Measurements from ENCODE around the gene KCNIP2.

Gene KCNIP2

DNA sequence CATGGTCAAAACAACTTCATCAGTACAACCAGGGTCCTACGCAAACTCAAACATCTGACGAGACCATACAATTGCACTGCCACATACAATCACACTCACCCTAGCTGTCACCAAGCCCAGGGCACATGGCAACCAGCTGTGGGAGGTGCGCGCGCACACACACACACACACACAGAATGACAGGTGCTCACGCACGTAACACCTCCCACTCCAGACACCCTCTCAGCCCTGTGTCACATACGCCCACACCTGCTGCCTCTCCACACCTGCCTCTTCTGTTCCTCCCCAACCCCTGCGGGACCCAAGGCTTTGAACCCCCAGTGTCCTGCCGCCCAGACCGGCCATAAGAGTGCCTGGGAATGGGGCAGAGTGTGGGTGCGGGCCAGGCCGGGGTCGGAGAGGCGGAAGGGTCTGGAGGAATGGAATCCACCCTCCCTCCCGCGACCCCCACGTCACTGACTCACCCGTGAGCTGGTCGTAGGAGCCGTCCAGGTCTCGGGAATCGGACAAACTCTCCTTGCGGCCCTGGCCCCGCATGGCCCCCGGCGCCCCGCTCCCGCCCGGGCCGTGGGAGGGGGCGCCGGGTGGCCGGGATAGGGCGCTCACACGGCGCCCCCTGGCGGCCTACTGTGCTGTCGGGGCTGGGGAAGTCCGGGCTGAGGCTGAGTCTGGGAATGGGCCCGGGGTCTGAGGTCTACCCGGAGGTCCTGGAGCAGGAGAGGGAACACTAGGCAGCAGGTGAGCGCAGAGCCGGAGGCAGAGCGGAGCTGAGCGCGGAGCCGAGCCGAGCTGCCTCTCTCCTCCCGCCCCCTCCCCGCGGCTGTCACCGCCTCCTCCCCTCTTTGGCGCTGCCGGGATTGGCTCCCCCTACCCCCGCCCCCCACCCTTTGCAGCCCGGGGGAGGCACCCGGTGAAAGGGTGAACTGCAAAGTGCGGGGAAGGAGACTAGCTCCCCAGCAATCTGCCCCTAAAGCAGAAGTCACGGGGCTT is at the start of gene KCNIP2:
KCNIP2 (minus strand) TSS at position 769 of the 990 bp plus-strand sequence; CDS start at position 537, 232 bp downstream.
- peak; percentile 32 for DNase-seq

- DNase-seq, result no peak
These were observed 49.3 kb upstream of the KCNIP2 start for GRCh38 chr10:101892782-101893391.

GRCh38 chr10:101889256-101890210 is 45.9 kb upstream of the KCNIP2 start:
- peak; percentile 9 for DNase-seq

DNA sequence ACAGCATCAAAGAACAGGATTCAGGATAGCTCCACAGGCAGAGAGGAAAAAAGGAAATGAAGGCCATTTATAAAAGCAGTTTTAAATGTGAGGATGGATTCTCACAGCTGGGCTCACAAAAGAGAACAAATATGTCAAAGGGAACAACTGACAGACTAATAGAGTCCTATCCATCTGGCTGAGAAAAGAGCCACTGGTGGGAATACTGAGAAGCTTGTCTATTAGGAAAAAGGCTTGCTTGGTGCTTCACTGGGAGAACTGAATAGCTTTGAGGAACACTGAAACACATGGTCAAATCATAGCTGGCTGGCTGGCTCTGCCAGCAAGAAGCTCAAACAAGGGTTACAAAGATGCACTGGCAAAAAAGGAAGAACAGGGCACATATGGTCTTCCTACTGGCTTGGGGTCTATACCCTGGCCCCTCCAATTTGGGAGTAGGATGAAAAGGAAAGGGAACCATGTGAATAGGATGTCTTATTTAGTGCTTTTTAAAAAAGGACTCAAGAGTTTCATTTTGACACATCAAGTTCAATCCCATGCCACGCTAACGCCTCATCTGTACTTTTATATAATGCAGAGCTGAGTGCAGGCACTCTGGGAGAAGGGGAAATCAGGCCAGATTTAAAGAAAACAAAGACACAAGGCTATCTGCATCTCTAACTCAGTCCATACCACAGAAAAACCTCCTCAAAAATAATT is 44.8 kb upstream of the KCNIP2 start:
- no peak for DNase-seq

GRCh38 chr10:101887775-101888174 is 44.2 kb upstream of the KCNIP2 start:
- no peak for DNase-seq

DNA sequence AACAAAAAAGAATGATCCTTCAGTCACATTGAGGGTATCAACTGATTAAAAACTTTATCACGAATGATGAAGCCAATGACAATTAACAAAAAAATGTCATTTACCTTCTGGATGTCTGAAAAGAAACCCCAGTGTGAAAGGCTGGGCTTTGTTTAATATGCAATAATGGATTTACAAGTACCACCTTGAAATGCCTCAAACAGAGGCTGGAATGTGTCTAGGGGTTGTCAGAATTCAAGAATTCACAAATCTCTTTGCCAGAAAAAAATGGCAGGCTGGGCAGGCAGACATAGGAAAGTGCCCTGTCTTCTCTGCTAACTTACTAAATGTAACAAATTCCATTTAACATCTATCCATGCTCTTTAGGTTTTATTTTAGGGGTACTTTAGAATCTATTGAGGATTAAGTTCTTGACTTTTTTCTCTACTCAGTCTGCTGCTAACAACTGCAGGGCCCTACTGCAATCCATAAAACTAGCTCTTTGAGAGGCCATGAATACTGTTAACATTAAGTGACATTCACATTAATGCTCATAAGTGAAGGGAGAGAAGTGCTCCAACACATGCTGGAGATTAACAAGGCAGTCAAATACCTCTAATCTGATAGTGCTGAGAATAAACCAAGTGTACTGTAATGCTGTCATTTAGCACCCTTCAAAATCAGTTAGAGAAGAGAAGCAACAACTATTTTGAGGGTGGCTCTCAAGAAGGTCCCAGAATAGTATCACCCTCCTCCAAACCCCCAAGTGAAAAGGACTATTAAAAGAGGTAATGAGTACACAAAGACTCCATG is 43.1 kb upstream of the KCNIP2 start:
- no peak for DNase-seq

DNA sequence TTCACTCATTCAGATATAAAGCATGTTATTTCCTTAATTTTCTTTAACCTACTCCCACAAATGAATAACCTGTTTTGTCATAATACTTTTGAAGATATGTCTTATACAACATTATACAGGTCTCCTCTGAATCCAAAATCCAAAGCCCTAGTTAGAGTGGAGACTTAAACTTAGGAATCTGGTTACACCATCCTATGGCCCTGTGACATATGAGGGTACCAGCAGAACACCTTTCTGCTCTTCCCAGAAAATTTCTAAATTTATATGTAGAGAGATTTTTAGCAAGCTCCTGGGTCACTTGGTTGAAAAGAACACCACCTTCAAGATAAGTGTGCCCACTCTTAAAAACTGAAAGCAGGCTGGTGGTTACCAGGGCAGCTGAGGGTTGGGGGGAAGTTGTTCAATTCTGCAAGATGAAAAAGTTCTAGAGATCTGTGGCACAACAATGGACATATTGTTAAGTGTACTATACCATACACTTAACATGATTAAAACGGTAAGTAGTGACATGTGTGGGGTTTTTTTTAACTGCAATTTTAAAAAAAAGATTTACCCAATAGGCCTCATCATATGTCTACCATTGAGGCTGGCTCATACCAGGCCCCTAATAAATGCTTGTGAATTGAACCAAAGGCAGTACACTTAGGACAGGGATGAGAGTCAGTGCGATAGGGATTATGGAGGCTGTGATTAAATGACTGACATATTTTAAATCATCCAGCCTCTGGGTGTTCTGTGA is 37.6 kb upstream of the KCNIP2 start:
- no peak for DNase-seq

DNA sequence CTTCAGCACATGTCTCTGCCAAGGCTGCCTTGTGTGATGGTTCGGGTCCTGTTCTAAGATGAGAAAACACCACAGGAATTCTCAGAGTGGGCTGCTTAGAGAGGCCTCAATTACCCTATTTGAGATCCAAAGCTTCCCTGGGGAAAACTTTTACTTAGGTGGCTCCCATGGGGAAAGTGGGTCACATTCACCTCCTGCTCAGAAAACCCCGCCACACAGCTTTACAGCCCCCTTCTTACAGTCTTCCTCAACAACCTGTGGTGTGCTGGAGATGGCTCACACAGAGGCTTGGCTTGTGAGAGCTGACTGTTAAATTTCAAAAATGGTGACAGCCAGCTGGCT is 36.6 kb upstream of the KCNIP2 start:
- DNase-seq, result no peak

GRCh38 chr10:101879456-101880231 is 36.0 kb upstream of the KCNIP2 start:
- DNase-seq, result no peak

GRCh38 chr10:101878869-101879268 is 35.3 kb upstream of the KCNIP2 start:
- DNase-seq, result no peak

DNA sequence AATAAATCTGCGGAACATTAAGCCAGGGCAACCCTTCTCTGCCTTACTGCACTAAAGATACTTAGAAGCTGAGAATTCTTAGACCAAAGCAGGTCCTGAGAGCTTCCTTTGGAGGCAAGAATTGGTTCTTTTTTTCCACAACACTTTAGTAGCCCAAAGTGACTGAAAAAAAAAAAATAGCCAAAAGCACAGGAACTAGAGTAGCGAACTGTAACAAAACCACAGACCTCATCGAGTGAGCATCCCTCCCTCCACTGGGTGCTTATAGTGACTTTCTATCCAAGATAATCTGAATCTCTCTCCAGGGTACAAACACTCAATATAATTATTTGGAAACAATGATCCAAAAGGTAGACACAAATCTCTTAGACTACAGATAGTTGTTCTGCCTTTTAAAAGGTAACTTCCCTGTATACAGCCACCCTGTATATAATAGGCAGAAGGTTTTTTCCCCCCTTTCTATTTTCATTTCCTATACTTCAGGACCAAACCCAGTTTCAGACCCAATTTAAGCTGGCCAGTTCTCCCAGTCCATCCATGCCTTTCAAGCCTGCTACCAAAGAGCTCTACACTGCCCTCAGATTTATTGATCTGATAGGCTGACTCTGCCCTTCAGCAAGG is 31.6 kb upstream of the KCNIP2 start:
- no peak for DNase-seq

DNA sequence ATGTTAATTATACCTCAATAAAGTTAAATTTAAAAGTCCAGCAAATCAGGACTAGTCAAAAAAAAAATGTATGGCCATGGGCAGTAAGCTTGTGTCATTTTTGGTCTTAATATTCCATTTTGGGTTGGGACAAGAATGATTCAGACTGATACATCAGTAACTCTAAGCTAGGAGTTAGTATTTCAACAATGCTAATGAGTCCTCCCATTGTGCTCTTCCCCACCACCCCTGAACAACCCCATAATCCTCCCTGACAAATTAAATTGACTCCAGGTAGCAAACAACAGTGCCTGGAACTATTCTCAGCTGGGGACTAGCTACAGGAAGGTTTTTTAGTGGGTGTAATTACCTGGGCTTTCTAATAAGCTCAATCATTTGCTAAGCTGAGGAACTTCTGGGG is 30.7 kb upstream of the KCNIP2 start:
- DNase-seq, result no peak

DNA sequence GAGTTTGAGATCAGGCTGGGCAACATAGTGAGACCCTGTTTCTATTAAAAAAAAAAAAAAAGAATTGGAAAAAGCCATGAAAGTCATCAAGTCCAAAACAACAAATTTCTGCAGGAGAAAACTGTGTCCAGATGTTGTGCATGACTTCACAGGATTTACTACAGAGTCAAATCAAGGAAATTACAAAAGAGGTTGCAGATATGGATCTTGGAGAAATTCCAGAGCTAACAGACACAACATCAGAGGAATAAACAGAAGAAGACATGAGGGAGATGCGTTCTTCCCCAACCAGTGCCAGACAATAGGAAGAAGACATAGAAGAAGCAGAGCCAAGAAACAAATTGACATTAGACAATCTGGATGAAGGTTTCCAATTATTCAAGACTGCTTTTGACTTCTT is 24.3 kb upstream of the KCNIP2 start:
- DNase-seq, result no peak

DNA sequence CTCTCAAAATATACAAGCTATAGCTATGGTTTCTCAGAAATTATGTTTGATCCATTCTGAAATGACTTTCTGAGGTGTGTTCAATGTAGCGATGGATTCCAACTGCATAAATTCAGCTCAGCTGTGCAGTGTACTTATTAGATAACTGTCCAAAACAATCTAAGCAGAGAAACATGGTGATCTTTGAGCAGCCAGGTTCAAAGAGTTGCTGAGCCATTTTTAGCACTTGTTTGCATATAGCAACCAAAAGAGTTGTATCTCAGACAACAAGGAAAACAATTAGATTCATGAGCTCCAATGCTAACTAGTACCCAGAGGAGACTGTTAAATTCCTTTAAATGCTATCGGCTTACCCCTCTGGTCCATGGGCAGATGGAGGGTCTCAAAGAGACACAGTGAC is 15.9 kb upstream of the KCNIP2 start:
- DNase-seq, result no peak

DNA sequence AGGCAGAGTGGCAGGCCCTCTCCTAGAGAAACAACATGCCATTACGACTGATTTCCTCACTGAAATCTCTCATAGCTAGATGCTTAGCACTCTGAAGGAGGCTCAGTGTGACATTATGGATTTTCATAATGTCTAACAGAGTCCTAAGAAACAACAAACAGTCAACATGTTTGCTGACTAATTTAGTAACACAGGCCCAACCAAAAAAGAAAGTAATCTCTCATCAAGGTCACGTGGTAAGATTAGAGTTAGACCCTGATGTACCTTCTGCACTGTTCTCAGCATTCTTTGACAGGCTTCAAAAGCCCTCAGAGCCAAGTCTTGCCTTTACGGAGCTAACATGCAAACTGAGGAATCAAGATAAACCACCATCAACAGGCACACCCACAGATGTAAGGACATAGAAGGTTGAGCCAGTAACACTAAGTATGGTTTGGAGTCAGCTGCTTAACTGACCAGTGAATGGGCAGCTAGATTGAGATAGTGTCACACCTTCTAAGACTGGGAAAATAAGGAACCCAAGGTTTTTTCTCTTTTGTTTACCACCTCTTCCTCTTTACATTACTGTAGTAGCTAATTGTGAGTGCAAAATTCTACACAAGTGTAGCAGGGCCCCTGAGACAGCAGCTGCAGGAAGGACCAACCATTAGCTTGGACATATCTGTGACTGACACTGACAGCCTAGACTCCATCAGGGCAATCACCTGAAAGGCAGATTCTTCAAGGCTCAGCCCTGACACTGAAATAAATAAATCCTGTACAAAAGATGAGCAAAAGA is 15.3 kb upstream of the KCNIP2 start:
- no peak for DNase-seq

GRCh38 chr10:101857802-101858476 is 14.3 kb upstream of the KCNIP2 start:
- no peak for DNase-seq

DNA sequence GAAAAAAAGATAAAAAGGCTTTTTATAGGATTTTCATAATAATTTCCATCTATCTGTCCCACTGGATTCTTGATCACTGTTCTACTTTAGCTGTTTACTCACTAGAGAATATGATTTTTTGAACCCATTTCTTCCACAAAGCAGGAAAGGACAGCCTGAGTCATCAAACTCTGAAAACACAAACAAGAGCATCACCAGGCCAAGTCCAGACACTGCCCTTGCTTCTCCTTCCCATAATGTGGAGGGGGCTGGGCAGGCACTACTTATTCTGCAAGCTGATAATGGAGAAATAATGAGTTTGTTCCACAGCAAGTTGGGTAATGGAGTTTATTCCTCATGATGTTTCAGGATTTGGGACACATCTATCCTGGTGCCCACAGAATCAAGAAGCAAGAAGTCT is 13.0 kb upstream of the KCNIP2 start:
- DNase-seq, result no peak

Data from NCI-H2029 (cell line).